Pancreas (tissue), 10 donors: ENCODE measurements around the gene POP4. TPM values are rescaled to one million over a fixed set of nuclear protein-coding genes. Genes with fewer than 3 reads are reported as not detected.

ENCODE experiments used
- ATAC-seq, 4 donors: fragments of 200-7000 bp; cut with Tn5 transposase; one replicate each; pipeline versions ENCODE4 v1.8.0 to v1.9.1; 2020; ENCODE audit warnings: mild to moderate bottlenecking in 4 of 4, moderate library complexity in 4 of 4
- DNase-seq, 6 donors: peaks; one replicate each; pipeline ENCODE4 v3.0.0-alpha.2; 2020
- FAIRE-seq: peaks from 2 replicates; lab custom pipeline; 2012; peaks lifted over from hg19 to GRCh38; lab: Jason Lieb, UNC
- H3K27ac ChIP-seq, 4 donors: fragments of 200-600 bp; sonication (generic); 1 replicate in 3 of 4; 2 replicates in 1 of 4; pipeline versions ENCODE4 v1.5.0 to v1.8.0; 2020
- H3K27me3 ChIP-seq, 4 donors: fragments of 200-600 bp; one replicate each; pipeline ENCODE4 v1.8.0; 2021
- H3K36me3 ChIP-seq, 3 donors: fragments of 200-600 bp; sonication (generic) in 1 of 3; one replicate each; pipeline versions ENCODE4 v1.5.0 to v1.8.0; 2020 to 2021
- H3K4me1 ChIP-seq, 3 donors: fragments of 200-600 bp; one replicate each; pipeline ENCODE4 v1.8.0; 2021
- H3K4me3 ChIP-seq, 4 donors: fragments of 200-600 bp; sonication (generic) in 2 of 4; one replicate each; pipeline versions ENCODE4 v1.5.0 to v1.8.0; 2020 to 2021
- H3K9me3 ChIP-seq, 4 donors: fragments of 200-600 bp; one replicate each; pipeline ENCODE4 v1.8.0; 2021
- WGBS, 2 donors: extraction: QIAGEN DNeasy Blood & Tissue Kit; methylation state at CpG; one replicate each; pipeline ENCODE4 v1.1.7; 2013; 5-methylcytosine and 5-hydroxymethylcytosine counted together
- intact Hi-C, 3 donors: fragments of 100-400 bp; cut with DNase I; formaldehyde crosslinking; loops; one replicate each; pipeline versions ENCODE4 v1.11.1 to v1.14.2; 2022
- polyA plus RNA-seq, 2 donors: library from polyadenylated mRNA; stranded (reverse); fragments of 200-250 nt; gene quantifications; one replicate each; pipeline ENCODE4 v1.2.3, GENCODE V29; 2013
- total RNA-seq, 6 donors: library from RNA; stranded (reverse); fragmentation: NEBNext Ultra II Directional in 4 of 6; extraction: Animal tissue kit (Norgen Biotek cat#: 25700) in 4 of 6; gene quantifications; one replicate each; pipeline versions ENCODE4 v1.2.1 to v1.2.4, GENCODE V29; 2021 to 2023
- TF ChIP-seq, protein P1 (sequence below), 4 donors: fragments of 200-600 bp; sonication (generic) in 3 of 4; IDR thresholded peaks; one replicate each; pipeline versions ENCODE4 v1.5.0 to v1.8.0; 2021; ENCODE audit warnings: antibody characterized with exemption in 4 of 4
- donor health status: healthy with polysubstance abuse.
- donor health status: DM: no; HTN: no; CAD: no; lungs with moderate emphysema.
- donor health status: DM: no; HTN: no; CAD: no.
- donor health status: control.
- donor health status: control.
- donor health status: Bipolar disorder and iron deficiency.
- donor health status: DM: yes; HTN: yes; CAD: no.
- donor health status: DM: no; HTN: no; CAD: no.
- donor health status: DM: no; HTN: no; CAD: no.
- donor health status: DM: yes; HTN: yes; CAD: no.

The POP4 gene
- total and polyA plus RNA-seq, 8 donors: 14.3 to 50.3 (median 25.0) TPM

DNA sequence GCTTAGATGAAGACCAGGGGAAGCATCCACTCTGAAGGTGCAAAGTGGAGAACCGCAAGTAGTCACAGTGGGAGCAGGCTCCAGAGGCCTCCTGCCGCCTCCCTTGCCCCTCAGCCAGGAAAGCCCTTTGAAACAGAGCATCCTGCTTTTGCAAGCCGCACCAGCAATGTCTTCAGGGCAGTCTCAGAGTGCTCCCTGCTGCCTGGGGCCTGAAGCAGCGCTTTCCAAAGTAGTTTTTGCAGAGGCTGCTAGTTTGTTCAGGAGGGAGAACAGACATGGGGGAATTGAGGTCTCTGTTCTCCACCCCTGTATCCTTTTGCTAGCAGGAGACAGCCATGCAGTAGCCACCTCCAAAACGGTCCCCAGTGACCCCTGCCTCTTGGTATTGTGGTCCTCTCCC lies 15.8 kb upstream of the POP4 start:
- no peak for FAIRE-seq

DNA sequence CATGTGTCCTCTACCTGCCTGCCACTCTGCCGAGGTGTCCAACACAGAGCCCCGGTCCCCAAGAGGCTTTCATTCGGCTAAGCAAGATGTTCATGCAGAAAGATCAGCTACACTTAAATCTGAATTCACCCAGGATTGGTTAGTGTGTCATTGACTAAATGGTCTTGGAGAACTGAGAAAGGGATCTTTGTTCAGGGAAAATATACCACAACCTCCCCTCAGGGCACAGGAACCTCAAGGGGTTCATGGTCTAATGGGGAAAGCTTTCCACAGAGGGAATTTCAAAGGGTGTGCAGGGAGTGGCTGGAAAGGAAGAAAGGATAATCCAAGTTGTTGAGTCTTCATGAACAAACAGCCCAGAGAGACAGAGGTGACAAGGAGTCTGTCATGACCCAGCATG lies 14.4 kb upstream of the POP4 start:
- ATAC-seq (no peak), DNase-seq (no peak), FAIRE-seq (no peak)
- Histone ChIP-seq H3K27me3 (no peaks in the 10 kb centered on the region), H3K4me3 (no peak overlapping the region), H3K27ac (no peak overlapping the region), H3K9me3 (no peaks in the 10 kb centered on the region), H3K36me3 (no peaks in the 10 kb centered on the region), H3K4me1 (no peaks in the 10 kb centered on the region)
- intact Hi-C loops: no loop called here
- TF ChIP-seq, protein P1, sequence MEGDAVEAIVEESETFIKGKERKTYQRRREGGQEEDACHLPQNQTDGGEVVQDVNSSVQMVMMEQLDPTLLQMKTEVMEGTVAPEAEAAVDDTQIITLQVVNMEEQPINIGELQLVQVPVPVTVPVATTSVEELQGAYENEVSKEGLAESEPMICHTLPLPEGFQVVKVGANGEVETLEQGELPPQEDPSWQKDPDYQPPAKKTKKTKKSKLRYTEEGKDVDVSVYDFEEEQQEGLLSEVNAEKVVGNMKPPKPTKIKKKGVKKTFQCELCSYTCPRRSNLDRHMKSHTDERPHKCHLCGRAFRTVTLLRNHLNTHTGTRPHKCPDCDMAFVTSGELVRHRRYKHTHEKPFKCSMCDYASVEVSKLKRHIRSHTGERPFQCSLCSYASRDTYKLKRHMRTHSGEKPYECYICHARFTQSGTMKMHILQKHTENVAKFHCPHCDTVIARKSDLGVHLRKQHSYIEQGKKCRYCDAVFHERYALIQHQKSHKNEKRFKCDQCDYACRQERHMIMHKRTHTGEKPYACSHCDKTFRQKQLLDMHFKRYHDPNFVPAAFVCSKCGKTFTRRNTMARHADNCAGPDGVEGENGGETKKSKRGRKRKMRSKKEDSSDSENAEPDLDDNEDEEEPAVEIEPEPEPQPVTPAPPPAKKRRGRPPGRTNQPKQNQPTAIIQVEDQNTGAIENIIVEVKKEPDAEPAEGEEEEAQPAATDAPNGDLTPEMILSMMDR (IDR thresholded peaks at IDR 0.05): no peak
- WGBS, 2 donors: 65% methylated on average over 3 of the region's 3 CpGs

More for the DNA sequence above, 15.8 kb upstream of the POP4 start:
- ATAC-seq: no peak
- TF ChIP-seq, protein P1 (IDR thresholded peaks at IDR 0.05): no peak
- intact Hi-C loops: no loop called here
- no peaks in the 10 kb centered on the region for H3K9me3 ChIP-seq
- DNase-seq: no peak
- H3K27ac ChIP-seq: no peak overlapping the region
- WGBS, 2 donors: 40 to 51% methylated on average over 5 of the region's 5 CpGs
- peaks cover 0 to 5% (median 0%) of the 10 kb centered on the region in 4 donors for H3K27me3 ChIP-seq
- H3K36me3 ChIP-seq: no peaks in the 10 kb centered on the region
- H3K4me1 ChIP-seq: no peaks in the 10 kb centered on the region
- H3K4me3 ChIP-seq: no peak overlapping the region

DNA sequence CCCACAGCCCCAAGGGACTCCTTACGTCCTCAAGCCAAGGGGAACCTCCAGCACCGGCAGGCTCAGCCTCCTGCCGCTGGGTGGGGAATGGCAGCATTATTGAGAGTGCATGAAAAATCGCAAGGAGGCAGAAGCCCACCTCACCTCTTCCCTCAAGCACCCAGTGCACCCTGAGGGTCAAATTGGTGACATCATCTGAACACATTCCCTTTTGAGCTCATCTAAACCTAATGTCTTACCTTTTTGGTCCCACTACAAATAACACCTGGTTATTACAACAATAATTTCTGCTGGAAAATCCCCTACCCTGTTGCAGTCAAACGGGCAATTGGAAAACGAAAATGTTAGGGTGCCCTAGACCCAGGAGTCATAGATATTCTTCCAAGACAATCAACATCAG lies 12.2 kb upstream of the POP4 start:
- DNase-seq (no peak), FAIRE-seq (no peak), ATAC-seq (no peak)
- no peaks in the 10 kb centered on the region for H3K4me1 ChIP-seq
- TF ChIP-seq, protein P1 (IDR thresholded peaks at IDR 0.05): no peak
- H3K36me3 ChIP-seq: no peaks in the 10 kb centered on the region
- no peak overlapping the region for H3K4me3 ChIP-seq
- 54 to 63% methylated on average over 6 of the region's 6 CpGs for WGBS, 2 donors
- H3K9me3 ChIP-seq: no peaks in the 10 kb centered on the region
- no peak overlapping the region for H3K27ac ChIP-seq
- intact Hi-C loops: no loop called here
- H3K27me3 ChIP-seq: peaks cover 0 to 7% (median 2%) of the 10 kb centered on the region in 4 donors

DNA sequence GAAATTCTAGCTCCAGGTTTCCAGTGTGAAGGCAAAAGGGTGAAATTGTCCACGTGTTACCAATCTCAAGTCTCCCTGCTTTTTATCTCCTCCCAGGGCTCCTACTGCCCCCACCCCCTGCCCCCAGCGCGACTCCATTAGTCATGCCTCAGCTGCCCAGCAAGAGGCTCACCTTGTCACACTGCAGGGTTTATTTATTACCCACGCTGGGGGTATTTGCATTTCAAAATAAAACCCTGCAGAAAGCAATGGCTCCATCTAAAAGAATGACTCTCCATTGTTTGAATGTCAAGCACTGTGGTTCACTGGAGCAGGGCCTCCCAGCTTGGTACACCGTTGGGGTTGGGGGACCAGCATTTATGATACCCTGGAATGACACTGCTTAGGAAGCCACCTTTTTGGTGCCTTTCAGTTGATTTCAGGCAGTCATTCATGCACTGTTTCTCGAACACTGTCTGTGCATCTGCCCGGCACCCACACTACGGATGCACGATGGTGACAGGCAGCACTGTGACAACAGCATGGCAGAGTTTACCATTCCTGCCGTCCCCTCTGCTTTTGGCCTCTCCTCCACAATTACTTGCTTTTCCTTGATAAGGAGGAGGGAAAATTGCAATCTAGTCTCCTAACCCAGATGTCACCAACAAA lies 9.9 kb upstream of the POP4 start:
- H3K4me1 ChIP-seq: no peaks in the 10 kb centered on the region
- no peak overlapping the region for H3K27ac ChIP-seq
- DNase-seq (no peak), ATAC-seq (no peak), FAIRE-seq (no peak)
- H3K9me3 ChIP-seq: no peaks in the 10 kb centered on the region
- intact Hi-C loops: no loop called here
- H3K36me3 ChIP-seq: no peaks in the 10 kb centered on the region
- 24 to 38% methylated on average over 10 of the region's 10 CpGs for WGBS, 2 donors
- H3K27me3 ChIP-seq: peaks cover 0 to 7% (median 2%) of the 10 kb centered on the region in 4 donors
- no peak overlapping the region for H3K4me3 ChIP-seq
- TF ChIP-seq, protein P1 (IDR thresholded peaks at IDR 0.05): no peak

DNA sequence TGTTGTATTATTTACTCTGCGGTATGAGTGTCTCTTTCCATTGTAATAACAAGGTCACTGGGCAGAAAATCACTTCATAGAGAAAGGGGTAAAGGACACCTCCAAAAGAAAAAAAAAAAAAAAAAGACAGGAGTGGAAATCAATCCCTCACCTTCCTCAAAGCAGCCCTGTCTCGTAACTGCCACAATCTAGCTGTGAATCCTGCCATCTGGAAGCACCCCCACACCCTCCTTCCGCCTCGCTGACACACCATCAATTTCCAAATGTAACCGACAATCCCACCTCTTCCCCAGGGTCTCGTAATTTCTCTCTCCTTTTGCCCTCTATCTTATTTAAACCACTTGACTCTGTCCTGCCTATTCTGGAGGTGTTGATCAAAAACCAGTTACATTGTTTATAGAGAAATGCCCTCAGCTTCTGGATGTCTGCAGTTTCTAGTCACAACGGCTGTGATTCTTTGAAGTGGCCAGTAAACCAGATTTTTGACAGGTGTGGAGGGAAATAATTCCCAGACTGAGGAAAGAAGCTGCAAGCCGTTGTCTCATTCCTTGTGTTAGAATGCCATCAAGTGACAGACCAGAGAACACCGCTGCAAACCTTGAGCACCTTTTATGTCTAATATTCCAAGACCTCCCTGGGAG lies 9.1 kb upstream of the POP4 start:
- Histone ChIP-seq H3K9me3 (no peaks in the 10 kb centered on the region), H3K4me3 (no peak overlapping the region), H3K36me3 (no peaks in the 10 kb centered on the region), H3K27ac (no peak overlapping the region), H3K4me1 (no peaks in the 10 kb centered on the region), H3K27me3 (peaks cover 0 to 7% (median 2%) of the 10 kb centered on the region in 4 donors)
- ATAC-seq (peak in 2 of 4 donors; percentile 56 to 58), DNase-seq (no peak), FAIRE-seq (no peak)
- WGBS, 2 donors: 14 to 15% methylated on average over 9 of the region's 9 CpGs
- intact Hi-C loops: no loop called here
- TF ChIP-seq, protein P1 (IDR thresholded peaks at IDR 0.05): no peak
